NCI-H187 (cell line): ENCODE measurements around the gene BASP1.
A peak's percentile ranks its signal among the peaks of the same experiment; 100 is the strongest.
"Not testable (repeated sequence)": the region's sequence is repeated elsewhere in the genome, so short reads cannot be mapped to it uniquely, and the experiment has no call there.

Experiments
- DNase-seq, 2 experiments: peaks; one replicate each; lab custom pipeline; 2025; lab: John Stamatoyannopoulos, UW

BASP1 gene

GRCh38 chr5:17191574-17191973 is 25.9 kb upstream of the BASP1 start:
- not testable (repeated sequence) for DNase-seq

- DNase-seq, result no peak
Observed at GRCh38 chr5:17192191-17192590, 25.2 kb upstream of the BASP1 start.

- DNase-seq, result no peak
Observed at GRCh38 chr5:17196024-17196423, 21.4 kb upstream of the BASP1 start.

GRCh38 chr5:17196697-17197096 is 20.7 kb upstream of the BASP1 start:
- DNase-seq, result no peak

- peak; percentile 12 to 17 for DNase-seq
Observed at GRCh38 chr5:17203329-17204132, 13.9 kb upstream of the BASP1 start.

GRCh38 chr5:17204133-17204489 is 13.3 kb upstream of the BASP1 start:
- DNase-seq, result no peak

GRCh38 chr5:17206021-17206420 is 11.4 kb upstream of the BASP1 start:
- no peak for DNase-seq

- no peak for DNase-seq
Observed at GRCh38 chr5:17212191-17212590, 5.2 kb upstream of the BASP1 start.

- DNase-seq, result no peak
Observed at GRCh38 chr5:17212996-17213395, 4.4 kb upstream of the BASP1 start.

GRCh38 chr5:17213938-17214337 is 3.5 kb upstream of the BASP1 start:
- no peak for DNase-seq

- no peak for DNase-seq
Observed at GRCh38 chr5:17214893-17215292, 2.5 kb upstream of the BASP1 start.

GRCh38 chr5:17215361-17215760 is 2.1 kb upstream of the BASP1 start:
- DNase-seq, result no peak

GRCh38 chr5:17216176-17216973 is 1.1 kb upstream of the BASP1 start:
- peak; percentile 19 to 23 for DNase-seq

- DNase-seq, result no peak
Observed at GRCh38 chr5:17216974-17217492, 398 bp upstream of the BASP1 start.

- DNase-seq, result no peak
Observed at GRCh38 chr5:17218353-17219005, 1.0 kb downstream of the BASP1 start.

- no peak for DNase-seq
Observed at GRCh38 chr5:17219006-17219422, 1.6 kb downstream of the BASP1 start.

GRCh38 chr5:17219469-17219868 is 2.0 kb downstream of the BASP1 start:
- DNase-seq, result no peak

GRCh38 chr5:17219992-17220391 is 2.6 kb downstream of the BASP1 start:
- DNase-seq, result no peak

GRCh38 chr5:17220469-17220868 is 3.0 kb downstream of the BASP1 start:
- no peak for DNase-seq

- no peak for DNase-seq
Observed at GRCh38 chr5:17221843-17222636, 4.6 kb downstream of the BASP1 start.

GRCh38 chr5:17222664-17223063 is 5.2 kb downstream of the BASP1 start:
- no peak for DNase-seq
